GM08714 (cell line): ENCODE measurements around the gene TMEM150A.
A peak's percentile ranks its signal among the peaks of the same experiment; 100 is the strongest.

ENCODE experiments used
- H3K4me3 ChIP-seq: fragments of 200-500 bp; sonication (Bioruptor generic); 2 replicates; pipeline ENCODE4 v1.5.1; 2014; ENCODE audit warnings: mild to moderate bottlenecking, low read length, inconsistent platforms
- ZNF274 ChIP-seq: IDR thresholded peaks from 2 replicates; pipeline ENCODE4 v1.6.1; 2012; ENCODE audit warnings: mild to moderate bottlenecking, low read depth, low read length

The TMEM150A gene

DNA sequence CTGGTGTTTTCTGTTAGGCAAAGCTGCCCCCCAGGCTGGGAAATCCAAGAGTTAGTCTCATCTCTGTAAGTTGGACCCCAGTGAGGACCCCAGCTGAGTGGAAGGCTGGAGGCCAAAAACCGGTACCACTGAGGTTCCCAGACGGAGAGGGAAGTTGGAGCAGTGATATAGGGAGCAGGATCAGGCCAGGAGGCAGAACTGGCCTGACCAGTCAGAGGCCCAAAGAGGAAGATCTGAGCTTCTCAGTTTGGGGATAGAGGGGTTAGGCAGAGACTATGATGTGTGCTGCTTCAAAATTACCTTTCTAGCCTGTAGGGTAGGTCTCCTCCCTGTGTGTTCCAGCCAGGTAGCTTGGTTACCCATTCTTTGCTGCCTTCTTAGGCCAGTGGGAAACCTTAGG lies 11.5 kb downstream of the TMEM150A start:
- no peak overlapping the region for H3K4me3 ChIP-seq
- no peak for TF ChIP-seq ZNF274

DNA sequence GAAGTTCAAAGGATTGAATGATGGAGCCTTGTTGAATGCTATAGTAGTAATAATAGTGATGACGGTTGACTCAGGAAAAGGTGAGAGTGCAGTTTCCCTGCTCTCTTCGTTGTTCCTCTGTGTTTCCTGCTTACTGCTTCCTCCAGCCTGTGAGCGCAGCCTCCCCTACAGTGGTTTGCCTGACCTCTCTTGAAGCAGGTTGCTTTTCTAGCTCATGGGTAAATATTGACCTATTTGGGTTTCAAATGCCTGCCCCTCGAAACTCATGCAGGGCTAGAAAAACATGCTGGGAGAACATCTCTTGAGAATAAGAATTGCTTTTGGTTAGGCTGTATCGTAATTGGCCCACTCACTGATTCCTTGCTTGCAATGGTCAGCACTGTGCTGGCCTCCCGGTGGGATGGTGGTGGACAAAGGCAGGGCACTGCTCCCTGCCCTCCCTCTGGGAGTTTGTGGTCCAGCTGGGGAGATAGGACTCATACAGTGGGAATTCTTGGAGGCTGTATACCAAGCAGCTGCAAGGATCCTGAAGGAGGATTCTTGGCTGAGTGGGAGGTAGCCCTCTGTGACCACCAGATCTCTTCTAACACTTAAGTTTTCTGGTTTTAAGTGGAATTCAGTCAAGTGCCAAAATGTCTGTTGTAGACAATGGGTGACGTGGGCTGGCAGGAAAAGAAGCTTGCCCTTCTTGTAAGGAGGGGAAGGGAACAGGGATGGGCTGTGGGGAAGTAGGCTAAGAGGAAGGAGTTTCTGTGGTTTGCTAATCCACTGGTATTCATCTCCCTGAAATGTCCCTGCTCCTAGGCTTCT lies 12.3 kb downstream of the TMEM150A start:
- no peak overlapping the region for H3K4me3 ChIP-seq
- no peak for TF ChIP-seq ZNF274

DNA sequence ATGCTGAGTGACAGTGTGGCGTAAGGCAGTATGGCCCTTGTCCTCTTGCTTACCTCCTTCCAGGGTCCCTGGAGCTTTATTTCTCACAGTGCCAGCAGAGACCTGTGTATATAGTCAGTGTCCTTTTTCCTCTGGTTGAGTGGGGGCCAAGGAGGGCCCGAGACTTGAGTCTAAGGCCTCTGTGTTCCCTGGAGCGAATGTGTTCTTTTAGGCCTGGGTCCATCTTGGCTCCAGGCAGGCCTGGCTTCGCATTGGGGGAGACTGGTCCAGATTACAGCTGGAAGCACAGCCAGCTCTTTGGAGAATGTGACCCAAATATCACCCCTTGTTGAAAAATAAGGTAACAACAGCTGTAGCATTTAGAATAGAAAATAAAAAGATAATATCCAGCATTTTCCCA lies 13.3 kb downstream of the TMEM150A start:
- no peak for TF ChIP-seq ZNF274
- H3K4me3 ChIP-seq: no peak overlapping the region

DNA sequence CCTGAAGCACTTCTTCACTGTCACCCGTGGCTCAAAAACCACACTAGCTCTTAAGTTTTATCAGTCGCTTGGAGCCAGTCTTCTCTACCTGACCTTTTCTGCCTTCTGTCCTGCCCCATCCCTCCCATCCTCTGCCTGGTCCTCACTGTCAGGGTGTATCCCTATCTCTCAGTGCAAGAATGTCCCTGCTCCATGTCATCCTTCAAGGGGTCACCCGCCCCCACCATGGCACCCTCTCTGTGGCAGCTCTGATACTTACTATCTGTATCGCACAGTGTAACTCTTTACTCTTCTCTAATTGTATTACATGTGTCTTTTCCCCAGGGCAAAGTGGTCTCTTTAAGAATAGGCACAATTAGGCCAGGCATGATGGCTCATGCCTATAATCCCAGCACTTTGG lies 13.9 kb downstream of the TMEM150A start:
- no peak overlapping the region for H3K4me3 ChIP-seq
- TF ChIP-seq ZNF274: no peak

DNA sequence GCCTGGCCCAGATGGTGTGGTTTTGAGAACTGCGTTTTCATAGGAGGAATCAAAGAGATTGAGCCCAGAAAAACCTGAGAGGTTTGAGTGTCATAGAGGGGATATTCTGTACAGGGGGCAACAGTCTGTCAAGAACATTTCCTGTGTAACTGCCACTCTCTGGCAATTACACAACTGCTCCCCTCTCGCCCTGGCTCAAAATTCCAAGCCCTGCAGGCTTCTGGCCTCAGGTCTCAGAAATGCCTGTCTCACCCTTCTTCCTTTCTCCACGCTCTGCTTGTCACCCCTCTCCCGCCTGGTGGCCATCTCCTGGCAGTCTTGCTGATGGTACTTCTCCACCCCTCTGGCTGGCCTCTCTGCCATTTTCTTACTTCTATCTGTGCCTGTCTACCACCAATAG lies 14.3 kb downstream of the TMEM150A start:
- TF ChIP-seq ZNF274: no peak

DNA sequence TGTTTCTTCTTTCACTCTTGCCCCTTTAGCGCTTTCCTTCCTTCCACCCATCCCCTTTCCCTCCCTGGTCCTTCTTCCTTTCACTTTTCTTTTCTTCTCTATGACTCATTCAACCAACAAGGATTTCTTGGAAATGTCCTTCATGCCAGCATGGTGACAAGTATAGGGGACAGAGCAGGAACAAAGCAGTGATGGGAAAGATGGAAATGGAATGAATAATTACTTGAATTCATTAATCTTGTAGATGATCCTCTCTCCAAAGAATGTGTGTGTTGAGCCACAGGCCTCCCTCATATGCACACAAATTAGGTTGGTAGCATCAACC lies 16.8 kb downstream of the TMEM150A start:
- no peak overlapping the region; the same call in 1 of the 2 replicates for H3K4me3 ChIP-seq
- no peak for TF ChIP-seq ZNF274

More for the DNA sequence above, 14.3 kb downstream of the TMEM150A start:
- H3K4me3 ChIP-seq: no peak overlapping the region

DNA sequence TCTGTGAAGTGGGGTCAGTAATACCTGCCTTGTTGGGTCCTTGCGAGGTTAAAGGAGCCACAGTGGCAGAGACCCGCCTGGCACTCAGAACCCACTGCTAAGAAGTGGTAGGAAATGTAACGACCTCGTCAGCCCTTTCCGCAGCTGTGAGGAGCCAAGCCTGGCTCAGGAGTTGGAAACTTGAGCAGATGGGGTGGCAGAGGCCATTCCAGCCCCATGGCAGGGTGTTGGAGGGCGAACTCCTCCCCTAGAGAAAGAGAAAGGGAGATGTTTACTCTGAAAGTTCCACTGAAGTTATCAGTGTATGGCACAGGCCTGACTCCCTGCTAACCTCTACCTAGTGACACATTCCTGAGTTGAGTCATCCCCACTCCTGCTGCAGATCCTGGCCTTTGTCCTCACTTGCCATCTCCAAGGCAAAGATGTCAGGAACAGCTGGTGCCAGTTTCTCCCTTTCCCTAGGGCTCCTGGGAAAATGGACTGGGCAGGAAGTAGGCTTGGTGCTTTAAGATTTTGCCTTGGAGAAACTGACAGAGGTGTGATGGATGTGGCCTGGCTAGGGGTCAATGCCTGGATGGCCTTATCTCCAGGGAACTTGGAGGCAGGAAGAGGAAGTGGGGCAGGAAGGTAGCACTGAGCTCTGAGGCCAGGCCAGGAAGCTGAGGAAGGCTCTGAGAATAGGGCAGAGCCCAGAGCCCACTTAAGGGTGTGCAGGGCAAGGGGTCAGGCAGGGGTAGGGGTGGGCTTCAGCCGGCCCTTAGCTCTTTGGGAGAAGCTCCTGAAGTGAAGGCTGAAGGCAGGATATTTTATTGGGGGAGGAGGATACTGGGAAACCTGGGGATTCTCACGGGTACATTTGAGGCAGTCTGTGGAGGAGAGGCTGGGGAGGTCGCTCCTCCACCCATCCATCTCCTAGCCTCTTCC lies 17.4 kb downstream of the TMEM150A start:
- TF ChIP-seq ZNF274: no peak
- peak overlapping the region; percentile 54; the same call in 1 of the 2 replicates for H3K4me3 ChIP-seq

DNA sequence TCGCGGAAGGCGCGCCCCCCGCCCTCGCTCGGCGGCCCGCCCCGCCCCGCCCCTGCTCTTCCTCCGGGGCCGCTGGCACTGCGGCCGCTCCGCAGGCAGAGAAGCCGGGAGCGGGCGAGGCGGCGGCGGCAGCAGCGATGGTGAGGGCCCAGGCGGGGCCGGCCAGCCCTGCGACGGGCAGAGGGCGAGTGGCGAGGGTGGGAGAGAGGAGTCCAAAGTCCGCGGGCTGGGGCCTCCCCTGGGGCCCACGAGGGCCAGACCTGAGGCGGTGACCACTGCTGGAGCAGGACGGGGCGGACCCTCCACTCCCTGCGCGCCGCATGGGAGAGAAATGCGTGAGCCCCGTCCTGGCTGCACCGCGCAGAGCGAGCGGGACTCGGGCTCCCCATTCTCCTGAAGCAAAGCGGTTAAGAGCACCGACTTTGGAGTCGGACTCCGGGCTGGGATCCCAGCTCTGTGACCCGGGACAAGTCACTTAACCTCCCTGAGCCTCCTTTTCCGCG lies 18.1 kb downstream of the TMEM150A start, which contains the start of gene VAMP5:
Gene VAMP5, plus strand, starts transcription at position 78 of the 503 bp plus-strand sequence. Its CDS starts 60 bp downstream, at position 138.
- TF ChIP-seq ZNF274: no peak
- H3K4me3 ChIP-seq: peak within 1 kb of the TSS; percentile 56; the same call in 1 of the 2 replicates

DNA sequence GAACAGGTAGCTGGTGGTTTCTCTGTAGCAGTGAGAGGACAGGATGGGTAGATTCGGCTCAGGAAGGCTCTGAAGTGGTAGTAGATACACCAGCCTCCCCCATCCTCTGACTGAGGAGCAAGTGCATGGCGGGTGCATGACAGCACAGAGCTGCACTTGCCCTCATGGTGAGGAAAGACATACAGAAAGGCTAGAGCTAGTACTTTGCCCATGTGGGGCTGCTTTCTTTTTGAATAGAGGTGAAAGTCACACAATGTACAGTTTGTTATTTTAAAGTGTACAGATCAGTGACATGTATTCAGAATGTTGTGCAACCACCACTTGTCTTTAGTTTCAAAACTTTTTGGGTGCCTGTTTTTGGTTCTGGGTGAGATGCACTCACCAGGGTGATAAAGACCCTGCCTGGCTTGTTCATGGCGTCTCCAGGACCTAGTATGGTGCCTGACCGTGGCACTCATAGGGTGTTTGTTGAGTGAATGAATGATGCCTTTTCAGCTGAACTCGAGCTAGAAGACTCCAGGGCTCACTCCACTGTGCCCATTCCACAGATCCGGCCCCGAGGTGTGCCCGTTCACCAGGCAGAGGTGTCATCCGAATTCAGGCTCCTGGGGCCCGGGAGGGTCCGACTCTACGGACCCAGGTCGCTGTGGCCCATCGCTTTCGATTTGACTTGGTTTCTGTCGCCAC lies 18.7 kb downstream of the TMEM150A start:
- no peak for TF ChIP-seq ZNF274
- H3K4me3 ChIP-seq: peak overlapping the region; percentile 56; the same call in 1 of the 2 replicates

DNA sequence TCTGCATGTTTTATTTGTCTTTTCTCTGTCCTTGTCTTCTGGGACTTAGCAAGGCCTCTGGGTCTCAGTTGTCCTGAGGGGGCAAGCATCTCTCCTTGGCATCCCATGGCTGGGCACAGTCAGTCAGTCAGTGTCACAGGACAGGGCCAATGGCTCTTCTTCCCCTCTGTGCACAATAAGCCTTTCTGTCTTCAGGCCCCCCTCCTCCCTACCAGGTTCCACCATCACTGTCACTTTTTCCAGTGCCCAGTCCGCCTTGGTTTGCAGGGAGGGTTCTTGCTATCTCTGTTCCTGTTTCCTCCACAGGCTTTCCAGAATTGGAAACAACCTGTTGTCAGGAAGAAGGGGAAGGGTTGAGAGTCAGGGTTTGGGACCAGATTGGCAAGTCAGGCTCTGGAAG lies 20.0 kb downstream of the TMEM150A start:
- H3K4me3 ChIP-seq: no peak overlapping the region
- TF ChIP-seq ZNF274: no peak

DNA sequence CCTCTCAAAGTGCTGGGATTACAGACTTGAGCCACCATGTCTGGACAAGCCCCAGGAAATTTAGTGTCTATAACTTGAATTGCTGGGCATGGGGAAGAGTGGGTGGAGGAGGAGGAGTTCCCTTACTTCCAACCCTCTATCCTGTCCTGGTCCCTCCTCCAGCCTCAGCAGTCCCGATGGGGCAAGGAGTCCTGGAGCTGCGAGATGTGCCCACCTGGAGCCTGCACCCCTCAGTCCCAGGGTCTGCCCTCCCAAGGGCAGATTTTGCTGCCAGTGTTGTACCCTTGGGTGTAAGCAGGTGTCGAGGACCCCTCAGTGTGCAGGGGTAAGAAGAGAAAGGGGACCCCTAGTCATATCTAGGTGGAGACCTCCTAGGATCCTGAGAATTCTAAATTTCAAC lies 22.3 kb downstream of the TMEM150A start:
- no peak for TF ChIP-seq ZNF274
- H3K4me3 ChIP-seq: no peak overlapping the region

DNA sequence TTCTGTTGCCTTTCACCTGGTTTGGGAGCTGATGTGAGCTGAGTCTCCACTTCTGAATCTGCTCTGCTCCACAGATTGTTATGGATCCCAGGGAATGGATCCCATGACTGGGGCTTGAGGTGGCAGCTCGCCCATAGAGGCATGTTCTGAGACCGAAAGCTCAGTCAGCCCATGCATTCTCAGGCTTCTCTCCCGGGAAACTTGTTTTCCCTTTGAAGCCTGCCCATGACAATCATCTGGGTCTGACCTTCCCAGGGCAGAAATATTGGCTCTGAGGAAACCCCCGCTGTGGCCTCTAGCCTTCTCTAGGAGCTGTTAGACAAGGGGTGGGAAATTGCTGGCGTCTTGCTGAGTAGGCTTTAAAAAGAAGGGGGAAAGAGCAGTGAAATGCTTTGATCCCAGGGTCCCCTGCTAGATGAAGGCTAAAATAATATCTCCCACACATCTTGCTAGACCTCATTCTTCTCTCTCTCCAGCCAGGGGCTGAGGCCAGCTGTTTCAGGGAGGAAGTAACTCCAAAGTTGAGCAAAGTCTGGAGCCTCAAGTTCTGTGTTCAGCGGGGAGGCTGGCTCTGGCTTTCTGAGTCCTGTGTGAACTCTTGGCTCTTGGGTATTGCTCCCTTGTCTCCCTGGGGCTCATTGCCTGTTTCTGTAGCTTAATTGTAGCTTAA lies 23.1 kb downstream of the TMEM150A start:
- TF ChIP-seq ZNF274: no peak
- peak overlapping the region; percentile 76; the same call in 1 of the 2 replicates for H3K4me3 ChIP-seq
